HG03432 (cell line): ENCODE measurements around the gene VPREB1.
"Not testable (repeated sequence)": the region's sequence is repeated elsewhere in the genome, so short reads cannot be mapped to it uniquely, and the experiment has no call there.

ENCODE experiments used
- ATAC-seq: cut with Tn5 transposase; IDR thresholded peaks from one replicate; pipeline ENCODE4 v1.9.1; 2021; ENCODE audit warnings: mild to moderate bottlenecking, moderate library complexity; ENCODE audit not compliant: unreplicated experiment

VPREB1 gene

GRCh38 chr22:22292656-22293055, 48.1 kb downstream of the VPREB1 start:
- not testable (repeated sequence) for ATAC-seq

- ATAC-seq: not testable (repeated sequence)
Observed at GRCh38 chr22:22293436-22293835, 48.9 kb downstream of the VPREB1 start.

GRCh38 chr22:22294641-22295040, 50.1 kb downstream of the VPREB1 start:
- ATAC-seq: not testable (repeated sequence)
